GM04503 (cell line): ENCODE measurements around the gene CASP14.
"Not testable (repeated sequence)": the region's sequence is repeated elsewhere in the genome, so short reads cannot be mapped to it uniquely, and the experiment has no call there.

Experiments used
- DNase-seq: peaks from one replicate; pipeline ENCODE4 v3.0.0-alpha.2; 2012; ENCODE audit warnings: low read depth

CASP14 gene

GRCh38 chr19:15048885-15049541, at the start of gene CASP14:
Gene CASP14 (plus strand): TSS chr19:15049480. CDS start chr19:15052252, 2,772 bp downstream.
- no peak for DNase-seq

- no peak for DNase-seq
Observed at GRCh38 chr19:15008308-15008707, 41.0 kb upstream of the CASP14 start.

- DNase-seq: no peak
Observed at GRCh38 chr19:15010501-15011300, 38.6 kb upstream of the CASP14 start.

- DNase-seq: no peak
Observed at GRCh38 chr19:15014579-15014978, 34.7 kb upstream of the CASP14 start.

- no peak for DNase-seq
Observed at GRCh38 chr19:15015946-15016542, 33.2 kb upstream of the CASP14 start.

GRCh38 chr19:15018836-15019235, 30.4 kb upstream of the CASP14 start:
- DNase-seq: not testable (repeated sequence)

GRCh38 chr19:15021286-15022007, 27.8 kb upstream of the CASP14 start:
- DNase-seq: no peak

- DNase-seq: no peak
Observed at GRCh38 chr19:15022752-15023151, 26.5 kb upstream of the CASP14 start.

GRCh38 chr19:15025217-15025616, 24.1 kb upstream of the CASP14 start:
- no peak for DNase-seq

GRCh38 chr19:15028490-15028889, 20.8 kb upstream of the CASP14 start:
- no peak for DNase-seq

GRCh38 chr19:15031675-15032074, 17.6 kb upstream of the CASP14 start:
- no peak for DNase-seq

GRCh38 chr19:15035795-15036311, 13.4 kb upstream of the CASP14 start:
- DNase-seq: no peak

- DNase-seq: no peak
Observed at GRCh38 chr19:15037586-15037985, 11.7 kb upstream of the CASP14 start.

- no peak for DNase-seq
Observed at GRCh38 chr19:15038294-15038693, 11.0 kb upstream of the CASP14 start.

- DNase-seq: no peak
Observed at GRCh38 chr19:15042003-15042402, 7.3 kb upstream of the CASP14 start.

GRCh38 chr19:15042826-15043225, 6.5 kb upstream of the CASP14 start:
- DNase-seq: no peak

- no peak for DNase-seq
Observed at GRCh38 chr19:15045506-15045905, 3.8 kb upstream of the CASP14 start.

- DNase-seq: no peak
Observed at GRCh38 chr19:15047680-15048079, 1.6 kb upstream of the CASP14 start.

- DNase-seq: no peak
Observed at GRCh38 chr19:15048128-15048527, 1.2 kb upstream of the CASP14 start.

- DNase-seq: no peak
Observed at GRCh38 chr19:15050639-15051038, 1.4 kb downstream of the CASP14 start.

- no peak for DNase-seq
Observed at GRCh38 chr19:15062036-15062435, 12.8 kb downstream of the CASP14 start.

- DNase-seq: not testable (repeated sequence)
Observed at GRCh38 chr19:15070386-15070785, 21.1 kb downstream of the CASP14 start.
